ENCODE results near the gene ENC1.
A peak's percentile ranks its signal among the peaks of the same experiment; 100 is the strongest.

The ENC1 gene

GRCh38 chr5:74638544-74638969 is 2.0 kb downstream of the ENC1 start:
- Histone ChIP-seq H3K36me3 (ENCODE audit: control insufficient read depth, insufficient read depth, low read length) (peaks cover 7% of the 10 kb centered on the region), H3K4me1 (ENCODE audit: control insufficient read depth, insufficient read depth, low read length) (peaks cover 28% of the 10 kb centered on the region), H3K9ac (ENCODE audit: low read length) (peak overlapping the region; percentile 77), H3K27me3 (ENCODE audit: control insufficient read depth, insufficient read depth, low read length) (no peaks in the 10 kb centered on the region), H3K4me3 (ENCODE audit: low read length) (peak overlapping the region; percentile 28), H3K9me3 (ENCODE audit: control insufficient read depth, low read length) (no peaks in the 10 kb centered on the region)

DNA sequence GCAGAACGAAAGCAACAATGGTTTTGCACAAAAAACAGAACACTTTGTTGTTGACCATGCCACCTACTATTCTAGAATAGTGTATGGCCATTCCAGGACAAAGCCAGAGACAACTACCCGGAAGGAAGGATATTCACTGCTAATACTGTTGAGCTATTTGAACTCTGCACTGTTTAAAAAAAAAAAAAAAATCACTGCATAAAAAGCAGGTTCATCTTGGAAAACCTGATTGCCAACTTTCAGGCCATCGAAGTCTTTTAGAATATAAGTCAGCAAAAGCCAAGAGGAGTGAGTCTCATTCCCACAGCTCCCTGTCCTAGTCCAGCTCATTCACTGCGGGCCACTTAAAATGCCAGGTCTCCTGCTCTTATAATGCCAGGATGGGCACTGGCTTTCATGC is 4.0 kb downstream of the ENC1 start:
- Histone ChIP-seq H3K9me3 (ENCODE audit: control insufficient read depth, low read length) (no peaks in the 10 kb centered on the region), H3K4me1 (ENCODE audit: control insufficient read depth, insufficient read depth, low read length) (peaks cover 48% of the 10 kb centered on the region), H3K36me3 (ENCODE audit: control insufficient read depth, insufficient read depth, low read length) (peaks cover 7% of the 10 kb centered on the region), H3K4me3 (ENCODE audit: low read length) (no peak overlapping the region), H3K27me3 (ENCODE audit: control insufficient read depth, insufficient read depth, low read length) (no peaks in the 10 kb centered on the region), H3K9ac (ENCODE audit: low read length) (no peak overlapping the region)

DNA sequence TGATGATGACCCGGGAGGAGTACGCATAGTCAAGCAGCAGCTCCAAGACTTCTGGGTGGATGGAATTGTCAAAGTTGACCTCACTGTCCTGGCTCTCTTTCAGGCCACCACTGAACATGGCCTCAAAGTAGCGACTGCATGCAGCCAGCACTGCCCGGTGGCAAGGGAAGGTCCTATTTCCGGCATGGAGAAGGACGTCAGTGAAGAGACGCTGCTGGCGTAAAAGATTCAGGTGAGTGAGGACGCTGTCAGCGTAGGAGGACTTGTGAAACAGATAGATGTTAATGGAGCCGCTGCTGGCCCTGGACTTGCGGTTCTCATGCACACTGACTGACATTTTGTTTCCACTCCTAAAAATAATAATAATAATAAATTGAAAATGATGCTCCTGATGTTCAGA is 4.4 kb downstream of the ENC1 start:
- H3K9me3 ChIP-seq (ENCODE audit: control insufficient read depth, low read length), result no peaks in the 10 kb centered on the region
- peaks cover 52% of the 10 kb centered on the region for H3K4me1 ChIP-seq (ENCODE audit: control insufficient read depth, insufficient read depth, low read length)
- peaks cover 7% of the 10 kb centered on the region for H3K36me3 ChIP-seq (ENCODE audit: control insufficient read depth, insufficient read depth, low read length)
- no peaks in the 10 kb centered on the region for H3K27me3 ChIP-seq (ENCODE audit: control insufficient read depth, insufficient read depth, low read length)
- no peak overlapping the region for H3K9ac ChIP-seq (ENCODE audit: low read length)
- H3K4me3 ChIP-seq (ENCODE audit: low read length), result no peak overlapping the region

DNA sequence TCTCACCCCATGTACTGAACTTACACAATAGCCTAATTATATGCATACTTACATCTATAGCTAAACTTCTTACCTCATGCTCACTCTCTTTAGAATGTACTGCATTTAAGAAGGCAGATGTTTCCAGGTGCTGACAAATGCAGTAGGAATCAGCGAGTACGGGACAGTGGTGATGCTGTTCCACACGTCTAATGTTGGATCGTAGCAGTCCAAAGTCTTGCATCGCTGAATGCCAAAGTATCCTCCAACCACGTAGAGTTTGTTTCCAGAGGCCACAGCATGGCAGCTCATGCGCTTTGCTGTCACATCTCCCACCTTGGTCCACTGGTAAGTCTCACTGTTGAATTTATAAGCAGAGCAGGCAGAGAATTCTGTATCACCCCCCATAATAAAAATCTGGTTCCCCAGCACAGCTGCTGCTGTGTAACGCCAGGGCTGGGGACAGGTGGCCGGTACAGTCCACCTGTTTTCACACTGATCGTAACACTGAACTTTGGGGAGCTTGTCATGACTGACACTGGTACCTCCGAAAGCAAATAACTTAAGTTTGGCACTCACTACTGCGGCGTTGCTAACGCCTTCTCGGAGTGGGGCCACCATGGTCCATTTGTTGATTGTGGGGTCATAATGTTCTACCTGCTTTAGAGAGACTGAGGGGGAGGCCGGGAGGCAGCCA is 5.8 kb downstream of the ENC1 start:
- Histone ChIP-seq H3K27me3 (ENCODE audit: control insufficient read depth, insufficient read depth, low read length) (no peaks in the 10 kb centered on the region), H3K4me3 (ENCODE audit: low read length) (no peak overlapping the region), H3K9ac (ENCODE audit: low read length) (no peak overlapping the region), H3K9me3 (ENCODE audit: control insufficient read depth, low read length) (no peaks in the 10 kb centered on the region), H3K4me1 (ENCODE audit: control insufficient read depth, insufficient read depth, low read length) (peaks cover 59% of the 10 kb centered on the region), H3K36me3 (ENCODE audit: control insufficient read depth, insufficient read depth, low read length) (peaks cover 7% of the 10 kb centered on the region)

DNA sequence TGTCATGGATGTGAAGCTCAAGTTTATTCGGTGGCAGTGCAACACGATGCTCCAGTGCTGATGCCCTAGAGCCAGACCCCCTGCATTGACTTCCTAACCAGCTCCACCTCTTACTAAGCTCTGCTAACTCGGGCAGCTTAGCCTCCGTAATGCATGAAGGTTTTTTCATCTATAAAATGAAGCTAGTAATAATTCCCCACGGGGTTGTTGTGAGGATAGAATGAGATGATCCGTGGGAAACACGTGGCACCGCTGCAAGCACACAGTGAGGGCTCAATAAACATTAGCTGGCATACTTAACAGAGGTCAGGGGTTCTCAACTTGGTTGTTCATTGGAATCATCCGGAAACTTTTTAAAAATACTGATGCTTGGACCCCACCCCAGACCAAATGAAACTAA is 6.8 kb downstream of the ENC1 start:
- peaks cover 59% of the 10 kb centered on the region for H3K4me1 ChIP-seq (ENCODE audit: control insufficient read depth, insufficient read depth, low read length)
- H3K4me3 ChIP-seq (ENCODE audit: low read length), result no peak overlapping the region
- H3K27me3 ChIP-seq (ENCODE audit: control insufficient read depth, insufficient read depth, low read length), result no peaks in the 10 kb centered on the region
- peaks cover 12% of the 10 kb centered on the region for H3K36me3 ChIP-seq (ENCODE audit: control insufficient read depth, insufficient read depth, low read length)
- H3K9ac ChIP-seq (ENCODE audit: low read length), result no peak overlapping the region
- H3K9me3 ChIP-seq (ENCODE audit: control insufficient read depth, low read length), result no peaks in the 10 kb centered on the region

DNA sequence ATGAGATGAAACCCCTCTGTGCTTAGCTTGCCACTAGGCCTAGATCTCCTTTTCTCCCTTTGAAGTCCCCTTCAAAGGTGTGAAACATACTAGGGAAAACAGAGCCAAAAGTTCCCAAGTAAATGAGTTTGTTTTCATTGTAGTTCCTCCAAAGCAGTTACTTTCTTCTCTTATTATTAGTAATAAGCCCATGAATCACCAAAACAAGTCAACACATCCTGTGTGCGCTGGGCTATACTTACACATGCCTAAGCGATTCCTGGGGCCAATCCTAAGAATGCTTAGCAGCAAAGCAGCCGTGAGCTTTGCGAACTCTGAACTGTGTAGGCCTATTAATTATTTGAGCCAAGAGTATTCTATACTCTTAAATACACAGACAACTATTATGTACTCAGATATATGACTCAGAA is 7.6 kb downstream of the ENC1 start:
- Histone ChIP-seq H3K9ac (ENCODE audit: low read length) (no peak overlapping the region), H3K4me1 (ENCODE audit: control insufficient read depth, insufficient read depth, low read length) (peaks cover 59% of the 10 kb centered on the region), H3K4me3 (ENCODE audit: low read length) (no peak overlapping the region), H3K36me3 (ENCODE audit: control insufficient read depth, insufficient read depth, low read length) (peaks cover 12% of the 10 kb centered on the region), H3K27me3 (ENCODE audit: control insufficient read depth, insufficient read depth, low read length) (no peaks in the 10 kb centered on the region), H3K9me3 (ENCODE audit: control insufficient read depth, low read length) (no peaks in the 10 kb centered on the region)

DNA sequence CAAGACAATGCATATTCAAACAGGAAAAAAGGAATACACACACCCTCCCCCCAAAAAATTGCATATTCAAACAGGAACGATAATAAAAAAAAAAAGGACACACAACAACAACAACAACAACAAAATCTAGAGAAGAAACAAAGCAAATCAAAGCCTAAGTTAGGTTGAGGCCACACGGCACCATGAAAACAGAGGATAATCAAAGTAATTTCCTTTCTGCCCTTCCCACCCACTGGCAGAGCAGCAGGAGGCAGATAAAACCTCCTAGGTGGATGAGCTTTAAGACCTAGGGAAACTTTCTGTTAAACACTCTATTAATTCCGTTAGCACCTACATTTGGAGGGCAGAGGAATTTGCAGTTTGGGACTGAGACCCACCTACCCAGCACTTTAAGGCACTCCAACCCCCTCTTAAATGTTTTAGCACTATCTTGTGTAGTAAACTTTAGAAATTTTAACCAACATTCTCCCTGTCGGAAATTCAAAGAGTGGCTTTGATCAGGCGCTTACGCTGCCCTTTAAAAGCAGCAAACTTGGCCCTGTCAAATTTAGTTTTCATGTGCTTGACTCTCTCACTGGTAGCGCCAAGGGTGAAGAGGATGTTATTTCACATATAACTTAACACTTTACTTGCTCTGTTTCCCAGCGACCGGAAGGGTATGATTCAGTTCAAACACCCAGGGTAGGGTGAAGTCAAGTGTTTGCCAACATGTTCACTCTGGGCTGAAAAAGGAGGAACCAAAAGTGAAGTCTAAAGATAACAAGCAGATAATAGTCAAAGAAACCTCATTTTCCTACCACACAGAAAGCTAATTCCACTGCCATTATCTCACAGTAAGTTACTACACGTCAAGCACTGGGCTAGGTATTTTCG is 9.2 kb downstream of the ENC1 start:
- peaks cover 12% of the 10 kb centered on the region for H3K36me3 ChIP-seq (ENCODE audit: control insufficient read depth, insufficient read depth, low read length)
- H3K27me3 ChIP-seq (ENCODE audit: control insufficient read depth, insufficient read depth, low read length), result no peaks in the 10 kb centered on the region
- H3K4me3 ChIP-seq (ENCODE audit: low read length), result no peak overlapping the region
- no peak overlapping the region for H3K9ac ChIP-seq (ENCODE audit: low read length)
- no peaks in the 10 kb centered on the region for H3K9me3 ChIP-seq (ENCODE audit: control insufficient read depth, low read length)
- peaks cover 59% of the 10 kb centered on the region for H3K4me1 ChIP-seq (ENCODE audit: control insufficient read depth, insufficient read depth, low read length)

DNA sequence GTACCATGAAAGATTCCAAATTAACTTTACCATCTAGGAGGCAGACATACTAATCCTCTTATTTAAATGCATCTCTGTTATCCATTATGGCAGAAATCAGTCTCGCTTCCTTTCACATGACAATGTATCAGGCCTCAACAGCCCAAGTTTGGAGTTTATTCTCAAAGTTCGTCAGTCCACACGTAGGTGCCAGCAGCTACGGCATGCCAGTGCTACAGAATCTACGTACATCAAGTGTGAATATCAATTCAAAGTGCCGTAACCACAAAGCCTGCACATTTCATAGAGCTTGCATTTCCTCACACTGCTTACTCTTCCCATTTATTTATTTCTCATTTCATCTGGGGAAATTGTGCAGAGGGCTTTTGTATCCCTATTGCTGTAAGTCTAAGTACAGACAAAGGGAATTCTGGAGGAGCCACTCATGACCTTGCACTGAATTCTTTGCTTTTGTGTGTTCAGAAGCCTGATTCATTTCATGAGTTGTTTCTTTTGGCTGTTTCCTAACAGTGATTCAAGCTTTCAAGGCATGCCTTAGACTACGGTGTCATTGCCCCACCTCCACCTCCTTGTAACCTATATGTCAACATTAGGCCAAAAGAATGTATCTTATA is 10.0 kb downstream of the ENC1 start:
- Histone ChIP-seq H3K9ac (ENCODE audit: low read length) (no peak overlapping the region), H3K36me3 (ENCODE audit: control insufficient read depth, insufficient read depth, low read length) (peaks cover 12% of the 10 kb centered on the region)

DNA sequence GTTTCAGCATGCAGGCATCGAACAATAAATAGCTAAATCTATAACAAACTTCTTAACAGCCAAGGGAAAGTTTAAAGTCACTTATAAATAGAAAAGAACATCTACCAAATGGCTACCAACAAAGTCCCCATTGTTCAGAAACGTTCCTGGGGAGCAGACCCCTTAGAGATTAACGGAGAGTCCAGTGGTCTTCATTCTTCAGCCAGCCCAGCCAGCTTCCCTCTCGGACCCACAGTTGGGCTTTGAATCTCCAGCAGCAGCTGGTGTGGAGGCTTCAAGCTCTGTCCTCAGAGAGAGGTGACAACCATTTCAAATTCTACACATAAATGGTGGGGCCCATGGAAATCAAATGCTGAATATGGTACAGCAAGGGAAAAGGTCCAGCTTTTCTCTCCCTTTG is 11.2 kb downstream of the ENC1 start:
- no peak overlapping the region for H3K9ac ChIP-seq (ENCODE audit: low read length)
- H3K36me3 ChIP-seq (ENCODE audit: control insufficient read depth, insufficient read depth, low read length), result peaks cover 5% of the 10 kb centered on the region
- H3K9me3 ChIP-seq (ENCODE audit: control insufficient read depth, low read length), result no peaks in the 10 kb centered on the region
- no peak overlapping the region for H3K4me3 ChIP-seq (ENCODE audit: low read length)
- no peaks in the 10 kb centered on the region for H3K27me3 ChIP-seq (ENCODE audit: control insufficient read depth, insufficient read depth, low read length)
- peaks cover 41% of the 10 kb centered on the region for H3K4me1 ChIP-seq (ENCODE audit: control insufficient read depth, insufficient read depth, low read length)

More for the DNA sequence above, 10.0 kb downstream of the ENC1 start:
- H3K4me3 ChIP-seq (ENCODE audit: low read length), result no peak overlapping the region
- no peaks in the 10 kb centered on the region for H3K27me3 ChIP-seq (ENCODE audit: control insufficient read depth, insufficient read depth, low read length)
- no peaks in the 10 kb centered on the region for H3K9me3 ChIP-seq (ENCODE audit: control insufficient read depth, low read length)
- H3K4me1 ChIP-seq (ENCODE audit: control insufficient read depth, insufficient read depth, low read length), result peaks cover 53% of the 10 kb centered on the region

DNA sequence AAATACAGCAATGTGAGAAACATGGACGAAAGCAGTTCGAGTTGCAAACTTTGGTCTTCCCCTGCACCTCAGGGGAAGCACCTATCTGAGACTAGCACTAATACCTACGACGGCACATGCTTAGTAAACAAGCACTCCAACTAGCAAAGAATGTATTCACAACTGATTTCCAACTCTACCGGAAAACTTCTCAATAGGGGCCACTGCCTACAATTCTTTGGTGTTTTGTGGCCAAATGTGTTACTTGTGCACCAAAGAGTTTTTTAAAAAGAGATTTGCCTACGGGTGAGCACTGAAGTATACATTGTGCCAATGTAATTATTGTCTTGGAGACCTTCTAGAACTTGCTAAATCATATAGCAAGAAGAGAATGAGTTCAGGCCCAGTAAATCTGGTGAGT is 12.2 kb downstream of the ENC1 start:
- no peak overlapping the region for H3K9ac ChIP-seq (ENCODE audit: low read length)
- no peaks in the 10 kb centered on the region for H3K27me3 ChIP-seq (ENCODE audit: control insufficient read depth, insufficient read depth, low read length)
- H3K36me3 ChIP-seq (ENCODE audit: control insufficient read depth, insufficient read depth, low read length), result peaks cover 5% of the 10 kb centered on the region
- H3K4me1 ChIP-seq (ENCODE audit: control insufficient read depth, insufficient read depth, low read length), result peaks cover 36% of the 10 kb centered on the region
- H3K4me3 ChIP-seq (ENCODE audit: low read length), result no peak overlapping the region
- H3K9me3 ChIP-seq (ENCODE audit: control insufficient read depth, low read length), result no peaks in the 10 kb centered on the region

GRCh38 chr5:74627646-74628279 is 12.8 kb downstream of the ENC1 start:
- H3K9me3 ChIP-seq (ENCODE audit: control insufficient read depth, low read length), result no peaks in the 10 kb centered on the region
- no peaks in the 10 kb centered on the region for H3K27me3 ChIP-seq (ENCODE audit: control insufficient read depth, insufficient read depth, low read length)
- peaks cover 5% of the 10 kb centered on the region for H3K36me3 ChIP-seq (ENCODE audit: control insufficient read depth, insufficient read depth, low read length)
- H3K4me1 ChIP-seq (ENCODE audit: control insufficient read depth, insufficient read depth, low read length), result peaks cover 30% of the 10 kb centered on the region
- no peak overlapping the region for H3K9ac ChIP-seq (ENCODE audit: low read length)
- H3K4me3 ChIP-seq (ENCODE audit: low read length), result no peak overlapping the region
